ENCODE data around the gene SNX15. TPM values are rescaled to one million over a fixed set of nuclear protein-coding genes. Genes with fewer than 3 reads are reported as not detected.

The SNX15 gene
- total RNA-seq, 1 experiment from 2014 or later = 21.0 TPM

GRCh38 chr11:65058012-65058411 lies 30.8 kb downstream of the SNX15 start:
- H3K4me3 Mint-ChIP-seq (ENCODE audit: unreplicated experiment) = no peak overlapping the region
- CTCF ChIA-PET = interaction anchor here (0.6 to 1.2 kb wide), 2 partner anchors 17 to 23 kb away, joined by 3 read pairs; no protein-coding TSS in a partner anchor

GRCh38 chr11:65058419-65059054 lies 31.3 kb downstream of the SNX15 start, which contains the start of gene NAALADL1:
TSS of gene NAALADL1 (minus strand) at chr11:65058553. CDS start at chr11:65058521, 32 bp downstream.
- Mint-ChIP-seq H3K27me3 (ENCODE audit: insufficient read depth, unreplicated experiment) (no peaks in the 10 kb centered on the region), H3K4me1 (ENCODE audit: insufficient read depth, unreplicated experiment) (no peaks in the 10 kb centered on the region), H3K27ac (ENCODE audit: low read depth, unreplicated experiment) (no peak within 1 kb of the TSS), H3K9me3 (ENCODE audit: unreplicated experiment) (no peaks in the 10 kb centered on the region), H3K36me3 (ENCODE audit: insufficient read depth, unreplicated experiment) (no peaks in the 10 kb centered on the region), H3K4me3 (ENCODE audit: unreplicated experiment) (no peak within 1 kb of the TSS)
- CTCF ChIA-PET = interaction anchor here (1.2 kb wide), 1 partner anchor 18 kb away, joined by 3 read pairs; no protein-coding TSS in a partner anchor
- no peak for TF ChIP-seq CTCF (IDR thresholded peaks at IDR 0.05; ENCODE audit: unreplicated experiment)
- intact Hi-C loops (cut with micrococcal nuclease) = no loop called here
- BruUV-seq (replicated peaks) = no TSS peak
- POLR2A ChIA-PET = no interaction called here
- no peak for DNase-seq (ENCODE audit: unreplicated experiment)

More at GRCh38 chr11:65058012-65058411, 30.8 kb downstream of the SNX15 start:
- no peak for TF ChIP-seq CTCF (IDR thresholded peaks at IDR 0.05; ENCODE audit: unreplicated experiment)
- Mint-ChIP-seq H3K27me3 (ENCODE audit: insufficient read depth, unreplicated experiment) (no peaks in the 10 kb centered on the region), H3K36me3 (ENCODE audit: insufficient read depth, unreplicated experiment) (no peaks in the 10 kb centered on the region), H3K4me1 (ENCODE audit: insufficient read depth, unreplicated experiment) (no peaks in the 10 kb centered on the region), H3K27ac (ENCODE audit: low read depth, unreplicated experiment) (no peak overlapping the region), H3K9me3 (ENCODE audit: unreplicated experiment) (no peaks in the 10 kb centered on the region)
- DNase-seq (ENCODE audit: unreplicated experiment) = no peak
- no TSS peak for BruUV-seq (replicated peaks)
- POLR2A ChIA-PET = no interaction called here
- intact Hi-C loops (cut with micrococcal nuclease) = no loop called here

- H3K27me3 Mint-ChIP-seq (ENCODE audit: insufficient read depth, unreplicated experiment) = no peaks in the 10 kb centered on the region
- BruUV-seq (replicated peaks) = no TSS peak
- H3K36me3 Mint-ChIP-seq (ENCODE audit: insufficient read depth, unreplicated experiment) = no peaks in the 10 kb centered on the region
- ChIA-PET POLR2A (no interaction called here), CTCF (no interaction called here)
- DNase-seq (ENCODE audit: unreplicated experiment) = no peak
- H3K4me3 Mint-ChIP-seq (ENCODE audit: unreplicated experiment) = no peak overlapping the region
- intact Hi-C loops (cut with micrococcal nuclease) = no loop called here
- H3K9me3 Mint-ChIP-seq (ENCODE audit: unreplicated experiment) = no peaks in the 10 kb centered on the region
- peaks cover 4% of the 10 kb centered on the region for H3K4me1 Mint-ChIP-seq (ENCODE audit: insufficient read depth, unreplicated experiment)
- TF ChIP-seq CTCF (IDR thresholded peaks at IDR 0.05; ENCODE audit: unreplicated experiment) = no peak
- no peak overlapping the region for H3K27ac Mint-ChIP-seq (ENCODE audit: low read depth, unreplicated experiment)
Observed at GRCh38 chr11:65059523-65059922, 32.3 kb downstream of the SNX15 start.

GRCh38 chr11:65059959-65060824 lies 33.0 kb downstream of the SNX15 start:
- Mint-ChIP-seq H3K4me1 (ENCODE audit: insufficient read depth, unreplicated experiment) (peaks cover 5% of the 10 kb centered on the region), H3K36me3 (ENCODE audit: insufficient read depth, unreplicated experiment) (no peaks in the 10 kb centered on the region), H3K27me3 (ENCODE audit: insufficient read depth, unreplicated experiment) (no peaks in the 10 kb centered on the region), H3K27ac (ENCODE audit: low read depth, unreplicated experiment) (no peak overlapping the region), H3K4me3 (ENCODE audit: unreplicated experiment) (no peak overlapping the region), H3K9me3 (ENCODE audit: unreplicated experiment) (no peaks in the 10 kb centered on the region)
- POLR2A ChIA-PET = no interaction called here
- CTCF ChIA-PET = interaction anchor here (0.7 kb wide), 1 partner anchor 10 kb away, joined by 3 read pairs; no protein-coding TSS in a partner anchor
- intact Hi-C loops (cut with micrococcal nuclease) = no loop called here
- no TSS peak for BruUV-seq (replicated peaks)
- TF ChIP-seq CTCF (IDR thresholded peaks at IDR 0.05; ENCODE audit: unreplicated experiment) = no peak
- no peak for DNase-seq (ENCODE audit: unreplicated experiment)

Measured in MCF 10A (cell line).